ENCODE data around the gene MAPK11.

The MAPK11 gene

GRCh38 chr22:50246242-50247175 is 23.7 kb downstream of the MAPK11 start:
- no peak for DNase-seq

DNA sequence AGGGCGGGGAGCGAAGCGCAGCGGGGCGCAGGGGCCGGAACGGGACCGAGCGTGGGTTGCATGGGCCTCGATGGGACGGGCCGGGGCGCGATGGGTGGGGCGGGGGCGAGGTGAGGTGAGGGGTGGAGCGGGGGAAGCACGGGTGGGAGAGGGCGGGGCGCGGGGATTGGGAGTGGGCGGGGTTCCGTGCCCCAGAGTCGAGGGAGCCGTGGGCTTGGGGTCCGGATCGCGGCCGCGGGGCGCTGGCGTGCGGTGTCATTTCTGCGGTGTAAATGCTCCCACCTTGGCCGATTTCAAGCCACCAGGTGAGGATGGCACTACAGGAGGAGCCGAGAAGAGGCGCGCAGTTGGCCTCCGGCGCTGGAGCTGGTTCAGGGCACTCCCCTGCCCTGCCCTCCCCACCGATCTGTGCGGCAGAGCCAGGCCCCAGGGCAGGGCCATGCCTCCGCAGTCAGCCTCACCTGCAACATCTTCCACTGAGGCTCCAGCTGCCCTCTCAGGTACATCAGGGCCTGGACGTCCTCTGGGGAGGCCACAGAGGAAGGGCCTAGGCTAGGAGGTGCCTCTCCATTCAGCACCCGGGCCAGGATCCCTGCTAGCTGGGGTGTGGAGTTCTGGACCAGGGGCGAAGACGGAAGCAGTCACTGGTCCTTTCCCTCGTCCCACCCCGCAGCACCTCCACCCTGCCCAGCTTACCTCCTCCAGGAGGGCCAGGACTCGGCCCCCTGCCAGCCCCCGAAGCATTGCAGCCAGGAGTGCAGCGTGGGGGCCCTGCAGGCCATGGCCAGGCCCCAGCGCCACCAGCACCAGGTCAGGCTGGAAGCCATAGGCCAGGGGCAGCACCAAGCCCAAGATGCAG is 24.7 kb downstream of the MAPK11 start:
- DNase-seq = no peak

GRCh38 chr22:50244420-50245213 is 25.6 kb downstream of the MAPK11 start, which contains the start of gene TUBGCP6:
Gene TUBGCP6, minus strand, starts transcription at chr22:50245023. Its CDS starts 564 bp downstream, at chr22:50244459.
- DNase-seq = peak; percentile 92

DNA sequence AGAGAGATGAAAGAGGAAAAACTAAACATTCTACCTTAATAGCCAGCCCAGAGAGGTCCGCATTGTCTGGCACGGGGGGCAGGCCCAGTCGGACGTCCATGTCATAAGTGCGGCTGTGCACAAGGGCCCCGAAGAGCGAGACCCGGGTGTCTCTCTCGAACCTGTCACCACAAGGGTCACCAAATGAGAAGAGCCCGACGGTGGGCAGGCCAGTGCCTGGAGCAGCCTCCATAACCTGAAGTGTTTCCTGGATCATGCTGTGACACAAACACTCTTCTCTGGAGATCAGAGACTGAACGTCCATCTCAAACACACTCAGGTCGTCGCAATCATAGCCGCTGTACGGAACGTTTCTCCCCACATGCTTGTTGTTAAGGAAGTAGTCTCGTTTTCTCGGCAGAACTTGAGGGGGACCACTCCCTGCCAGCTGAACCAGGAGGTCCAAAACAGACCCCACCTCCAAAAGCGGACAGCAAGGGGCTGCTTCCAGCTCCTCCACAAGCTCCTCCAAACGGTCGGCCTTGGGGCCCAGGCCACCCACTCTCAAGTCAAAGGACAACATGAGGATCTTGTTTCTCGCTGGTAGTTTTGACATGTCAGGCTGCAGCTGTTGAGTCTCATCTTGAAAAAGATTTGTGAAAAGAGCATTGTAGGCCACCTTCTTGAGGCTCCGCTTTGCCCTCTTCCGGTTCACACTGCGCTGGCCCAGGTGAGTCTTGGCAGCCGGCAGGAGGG is 26.3 kb downstream of the MAPK11 start:
- peak; percentile 42 for DNase-seq

DNA sequence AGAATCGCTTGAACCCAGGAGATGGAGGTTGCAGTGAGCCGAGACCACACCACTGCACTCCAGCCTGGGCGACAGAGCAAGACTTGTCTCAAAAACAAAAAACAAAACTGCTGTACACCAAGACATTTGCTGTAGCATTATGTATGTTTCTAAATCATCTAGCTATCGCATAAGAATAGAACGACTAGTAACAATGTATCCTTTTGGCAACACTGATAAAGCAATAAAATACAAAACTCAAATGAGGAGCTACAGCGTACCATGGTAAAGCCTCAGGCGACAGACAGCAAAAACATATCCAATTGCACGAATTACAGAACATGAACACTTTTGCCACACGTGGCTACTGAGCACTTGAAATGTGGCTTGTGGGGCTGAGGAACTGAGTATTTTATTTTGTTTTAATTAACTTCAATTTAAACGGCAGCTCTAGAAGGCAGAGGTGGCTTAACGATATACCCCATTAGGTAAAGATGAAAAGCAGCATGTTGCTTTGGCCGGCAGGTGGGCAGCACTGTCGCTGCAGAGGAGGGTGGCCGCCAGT is 27.7 kb downstream of the MAPK11 start:
- DNase-seq = no peak

GRCh38 chr22:50238755-50239154 is 31.4 kb downstream of the MAPK11 start:
- no peak for DNase-seq

GRCh38 chr22:50236731-50237409 is 33.3 kb downstream of the MAPK11 start:
- peak; percentile 33 for DNase-seq

DNA sequence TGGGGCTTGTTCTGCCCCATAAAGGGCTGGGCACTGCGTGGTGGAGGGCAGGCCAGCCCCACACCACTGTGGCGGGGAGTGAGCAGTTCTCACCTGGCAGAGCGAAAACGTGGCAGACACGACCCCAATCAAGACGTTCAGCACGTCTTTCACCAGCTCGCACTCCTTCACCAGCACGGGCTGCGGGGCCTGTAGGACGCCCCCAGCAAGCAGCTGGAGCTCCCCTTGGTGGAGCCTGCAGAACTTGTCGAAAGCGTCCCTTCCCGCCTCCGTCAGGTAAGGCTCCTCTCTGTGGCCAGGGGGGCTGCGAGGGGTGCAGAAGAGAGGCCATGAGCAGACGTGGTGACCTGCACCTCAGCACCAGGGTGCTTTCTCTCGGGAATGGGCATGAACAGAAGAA is 37.0 kb downstream of the MAPK11 start:
- no peak for DNase-seq

DNA sequence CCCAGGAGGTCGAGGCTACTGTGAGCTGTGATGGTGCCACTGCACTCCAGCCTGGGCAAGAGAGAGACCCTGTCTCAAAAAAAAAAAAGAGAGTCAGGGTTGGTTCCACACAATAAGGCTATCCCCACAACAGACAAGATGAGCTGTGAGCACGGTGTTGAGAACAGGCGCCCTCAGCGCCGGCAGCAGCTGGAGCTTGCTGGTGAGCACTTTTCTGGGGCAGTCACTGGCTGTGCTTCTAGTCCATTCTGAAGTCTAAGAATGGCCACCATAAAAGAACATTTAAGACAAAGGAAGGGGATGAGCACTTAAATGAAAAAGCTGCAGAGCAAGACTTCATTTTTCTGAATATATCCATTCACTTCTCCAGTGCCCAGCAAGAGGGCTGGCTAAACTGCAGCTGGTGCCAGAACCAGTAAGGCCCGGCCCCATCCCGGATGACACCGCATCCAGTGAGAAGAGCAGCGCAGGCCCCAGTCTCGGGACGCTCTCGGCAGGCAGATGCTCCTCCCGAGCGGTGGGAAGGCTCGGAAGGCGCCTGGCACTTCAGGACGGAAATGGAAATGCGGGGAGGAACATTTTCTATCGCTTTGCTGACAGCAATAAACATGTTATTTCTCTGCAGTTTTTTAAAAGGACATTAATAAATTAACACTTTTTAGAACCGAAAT is 37.6 kb downstream of the MAPK11 start:
- no peak for DNase-seq

DNA sequence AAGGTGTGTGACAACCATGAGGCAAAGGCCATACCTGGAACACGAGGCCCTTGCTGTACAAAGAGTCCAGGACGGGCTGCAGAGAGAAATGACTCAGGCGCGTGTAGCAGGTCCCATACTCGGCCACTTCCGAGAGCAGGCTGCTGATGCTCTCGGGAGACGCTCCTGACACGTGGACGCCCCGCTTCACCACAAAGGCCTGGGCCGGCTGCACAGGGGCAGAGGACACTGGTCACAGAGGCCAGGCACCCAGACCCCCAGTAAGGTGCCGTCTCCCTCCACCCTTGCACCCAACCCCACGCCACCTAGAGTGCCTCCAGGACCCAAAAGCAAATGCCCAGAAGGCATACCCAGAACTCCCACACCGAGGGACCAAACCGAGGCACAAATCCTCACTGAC is 40.8 kb downstream of the MAPK11 start:
- DNase-seq = no peak

GRCh38 chr22:50228366-50228765 is 41.8 kb downstream of the MAPK11 start:
- no peak for DNase-seq

DNA sequence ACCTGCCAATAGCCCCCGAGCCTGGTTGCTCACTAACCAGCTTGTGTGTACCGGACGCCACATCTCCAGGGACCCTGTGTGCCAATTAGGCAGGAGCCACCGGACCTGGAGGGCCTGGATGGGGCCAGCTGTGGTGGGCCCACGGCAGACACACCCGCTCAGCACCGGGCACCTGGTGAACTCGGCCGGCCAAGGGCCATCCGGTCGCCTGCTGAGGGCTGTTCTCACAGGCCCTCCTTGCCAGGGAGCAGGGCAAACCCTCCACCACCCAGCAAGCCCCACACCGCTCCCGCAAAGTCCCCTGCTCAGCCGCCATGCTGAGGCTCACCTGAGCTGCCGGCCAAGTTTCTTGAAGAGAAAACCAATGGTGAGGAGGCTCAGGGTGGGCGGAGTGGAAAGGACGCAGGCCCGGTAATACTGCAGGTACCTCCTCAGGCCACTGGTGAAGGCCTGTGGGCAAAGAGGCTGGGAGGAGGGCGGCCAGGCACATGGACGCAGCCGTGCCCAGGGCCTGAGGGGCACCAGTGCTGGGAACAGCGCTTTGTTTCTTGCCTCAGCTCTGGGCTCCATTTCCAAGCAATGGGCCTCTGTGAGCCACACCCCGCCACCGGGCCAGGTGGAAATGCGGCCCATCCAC is 42.5 kb downstream of the MAPK11 start:
- no peak for DNase-seq

DNA sequence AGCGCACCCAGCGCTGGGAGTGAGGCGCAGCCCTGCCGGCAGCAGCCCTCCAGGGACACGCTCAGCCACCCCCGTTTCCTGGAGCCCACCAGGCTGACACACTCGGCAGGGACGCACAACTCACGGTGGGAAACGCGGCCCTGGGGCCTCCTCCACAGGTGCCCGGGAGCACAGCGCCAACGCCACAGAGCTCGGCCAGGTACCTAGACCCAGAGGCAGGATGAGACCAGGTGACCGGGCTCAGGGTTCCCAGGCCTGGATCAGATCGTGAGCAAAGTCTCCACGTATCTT is 43.4 kb downstream of the MAPK11 start:
- DNase-seq = no peak

- no peak for DNase-seq
Observed at GRCh38 chr22:50226063-50226874, 43.9 kb downstream of the MAPK11 start.

DNA sequence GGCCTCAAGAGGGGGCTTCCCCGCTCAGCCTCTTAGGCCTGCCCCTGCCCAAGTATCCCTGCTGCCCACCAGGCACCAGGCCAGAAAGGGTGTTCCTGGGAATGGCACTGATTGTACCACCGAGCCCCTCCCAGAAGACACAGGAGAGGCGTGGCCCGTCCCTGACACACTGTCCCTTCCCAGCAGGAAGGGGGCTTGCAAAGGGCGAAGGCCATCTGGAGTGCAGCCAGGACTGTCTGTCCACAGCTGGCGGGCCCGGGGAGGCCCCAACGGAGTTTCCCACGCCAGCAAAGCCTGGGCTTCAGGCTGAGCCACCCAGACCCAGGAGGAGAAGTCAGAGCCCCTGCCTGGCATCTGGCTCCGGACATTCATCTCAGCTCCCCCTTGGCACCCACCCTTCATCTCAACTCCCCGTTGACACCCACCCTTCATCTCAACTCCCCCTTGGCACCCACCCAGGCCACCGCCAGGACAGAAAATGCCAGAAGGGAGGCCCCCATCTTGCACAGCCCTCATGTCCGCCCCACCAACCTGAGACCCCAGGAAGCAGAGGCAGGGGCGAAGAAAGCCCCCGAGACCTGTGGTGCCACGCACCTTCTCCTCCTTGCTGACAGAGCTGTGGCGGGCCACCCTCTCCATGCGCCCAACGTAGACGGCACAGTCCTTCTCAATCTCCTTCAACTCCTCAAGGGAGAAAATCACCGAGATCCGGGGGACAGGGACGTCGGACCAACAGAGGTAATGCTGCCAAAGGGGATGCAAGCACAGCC is 44.8 kb downstream of the MAPK11 start:
- DNase-seq = no peak

GRCh38 chr22:50224071-50224470 is 46.1 kb downstream of the MAPK11 start:
- DNase-seq = no peak

DNA sequence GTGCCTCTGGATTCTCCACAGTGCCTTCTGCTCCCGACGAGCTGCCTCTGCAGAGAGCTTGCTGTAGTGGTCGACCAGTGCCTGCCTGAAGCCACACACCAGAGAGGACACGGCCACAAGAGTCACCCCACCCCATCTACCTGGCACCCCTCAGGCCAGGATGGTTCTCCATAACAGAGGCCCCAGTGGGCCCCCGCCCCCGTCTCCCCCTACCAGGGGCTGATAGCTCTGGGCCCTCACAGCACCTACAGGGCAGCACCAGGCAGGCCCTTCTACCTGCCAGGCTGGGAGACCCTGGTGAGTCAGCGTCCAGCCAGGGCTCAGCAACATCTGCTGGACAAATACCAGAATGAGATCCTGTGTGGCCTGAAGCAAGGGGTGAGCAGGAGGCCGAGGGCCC is 47.7 kb downstream of the MAPK11 start:
- no peak for DNase-seq

DNA sequence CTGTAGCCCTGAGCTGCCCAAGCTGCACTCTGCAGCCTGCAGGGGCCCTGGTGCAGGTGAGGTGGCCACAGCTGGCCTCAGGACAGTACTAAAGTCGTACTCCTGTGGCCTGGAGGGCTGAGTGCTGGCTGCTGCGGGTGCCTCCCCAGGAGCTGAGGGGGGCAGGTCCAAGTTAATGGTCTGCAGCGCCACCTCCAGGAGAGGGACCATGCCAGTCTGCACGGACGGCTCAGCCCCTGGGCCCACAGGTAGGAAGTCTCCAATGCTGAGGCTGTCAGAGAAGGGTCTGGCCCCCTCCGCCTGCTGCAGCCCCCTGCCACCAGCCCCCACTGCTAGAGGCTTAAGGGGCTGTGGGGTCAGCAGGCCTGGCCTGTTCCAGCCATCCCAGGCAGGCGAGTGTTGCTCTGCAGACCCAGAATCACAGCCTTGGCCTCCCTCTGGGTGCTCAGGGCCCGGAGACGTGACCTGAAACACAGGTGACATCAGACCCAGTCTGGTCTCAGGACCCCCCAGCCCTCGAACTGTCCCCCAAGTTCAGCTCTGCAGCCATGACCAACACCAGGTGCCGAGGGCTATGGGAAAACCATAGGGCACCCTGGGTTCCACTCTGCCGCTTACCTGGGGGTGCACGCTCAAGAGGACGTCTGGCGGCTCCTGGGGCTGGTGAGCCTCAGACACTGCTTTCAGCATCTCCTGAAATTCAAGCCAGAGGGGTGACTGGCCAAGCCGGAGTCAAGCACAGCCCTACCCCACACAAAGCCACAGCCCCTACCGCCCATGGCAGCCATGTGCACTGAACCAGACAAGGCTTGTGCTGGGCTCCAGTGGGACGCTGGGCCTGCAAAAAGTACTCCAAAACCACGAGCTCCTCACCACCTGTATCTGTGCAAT is 48.5 kb downstream of the MAPK11 start:
- DNase-seq = no peak
